ENCODE measurements around the gene PRPF31.

Gene PRPF31

DNA sequence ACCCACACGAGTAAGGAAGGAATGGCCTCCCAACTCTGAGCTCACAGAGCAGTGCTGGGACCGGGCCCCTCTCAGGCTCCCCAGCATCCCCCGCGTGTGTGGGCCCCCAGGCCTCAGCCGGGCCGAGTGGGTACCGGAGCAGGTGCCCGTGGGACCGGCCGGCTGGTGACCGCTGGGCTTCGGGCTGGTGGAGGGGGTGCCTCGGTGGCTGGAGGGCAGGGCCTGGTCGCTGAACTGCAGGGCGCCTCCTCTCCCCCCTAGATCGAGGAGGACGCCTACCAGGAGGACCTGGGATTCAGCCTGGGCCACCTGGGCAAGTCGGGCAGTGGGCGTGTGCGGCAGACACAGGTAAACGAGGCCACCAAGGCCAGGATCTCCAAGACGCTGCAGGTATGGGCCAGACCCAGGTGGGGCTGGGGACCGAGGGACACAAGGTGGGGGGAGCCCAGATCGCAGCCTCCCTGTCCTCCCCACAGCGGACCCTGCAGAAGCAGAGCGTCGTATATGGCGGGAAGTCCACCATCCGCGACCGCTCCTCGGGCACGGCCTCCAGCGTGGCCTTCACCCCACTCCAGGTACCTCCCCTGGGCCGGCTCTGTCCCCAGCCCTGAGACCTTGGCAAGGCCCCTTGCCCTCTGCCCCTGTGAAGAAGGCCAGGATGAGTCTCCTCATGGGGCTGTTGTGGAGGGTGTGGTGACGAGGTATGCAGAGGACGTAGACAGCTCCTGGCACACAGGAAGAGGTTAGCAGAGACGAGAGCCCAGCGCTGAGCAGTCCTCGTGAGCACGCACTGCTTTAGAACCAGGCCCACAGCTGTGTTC, 13.5 kb downstream of the PRPF31 start:
- H3K27ac Mint-ChIP-seq: no peak overlapping the region
- no peaks in the 10 kb centered on the region for H3K27me3 Mint-ChIP-seq
- H3K4me3 Mint-ChIP-seq: no peak overlapping the region
- H3K36me3 Mint-ChIP-seq: peaks cover 4% of the 10 kb centered on the region
- no peaks in the 10 kb centered on the region for H3K4me1 Mint-ChIP-seq
- H3K9me3 Mint-ChIP-seq: no peaks in the 10 kb centered on the region

- H3K4me3 Mint-ChIP-seq: no peak overlapping the region
- H3K9me3 Mint-ChIP-seq: no peaks in the 10 kb centered on the region
- no peaks in the 10 kb centered on the region for H3K27me3 Mint-ChIP-seq
- peaks cover 4% of the 10 kb centered on the region for H3K36me3 Mint-ChIP-seq
- H3K4me1 Mint-ChIP-seq: no peaks in the 10 kb centered on the region
- H3K27ac Mint-ChIP-seq: no peak overlapping the region
Observed at GRCh38 chr19:54129617-54129996, 14.1 kb downstream of the PRPF31 start.

GRCh38 chr19:54133312-54133956, 17.9 kb downstream of the PRPF31 start:
- Mint-ChIP-seq H3K4me3 (no peak overlapping the region), H3K27ac (no peak overlapping the region), H3K4me1 (peaks cover 13% of the 10 kb centered on the region), H3K36me3 (no peaks in the 10 kb centered on the region), H3K9me3 (no peaks in the 10 kb centered on the region), H3K27me3 (no peaks in the 10 kb centered on the region)

DNA sequence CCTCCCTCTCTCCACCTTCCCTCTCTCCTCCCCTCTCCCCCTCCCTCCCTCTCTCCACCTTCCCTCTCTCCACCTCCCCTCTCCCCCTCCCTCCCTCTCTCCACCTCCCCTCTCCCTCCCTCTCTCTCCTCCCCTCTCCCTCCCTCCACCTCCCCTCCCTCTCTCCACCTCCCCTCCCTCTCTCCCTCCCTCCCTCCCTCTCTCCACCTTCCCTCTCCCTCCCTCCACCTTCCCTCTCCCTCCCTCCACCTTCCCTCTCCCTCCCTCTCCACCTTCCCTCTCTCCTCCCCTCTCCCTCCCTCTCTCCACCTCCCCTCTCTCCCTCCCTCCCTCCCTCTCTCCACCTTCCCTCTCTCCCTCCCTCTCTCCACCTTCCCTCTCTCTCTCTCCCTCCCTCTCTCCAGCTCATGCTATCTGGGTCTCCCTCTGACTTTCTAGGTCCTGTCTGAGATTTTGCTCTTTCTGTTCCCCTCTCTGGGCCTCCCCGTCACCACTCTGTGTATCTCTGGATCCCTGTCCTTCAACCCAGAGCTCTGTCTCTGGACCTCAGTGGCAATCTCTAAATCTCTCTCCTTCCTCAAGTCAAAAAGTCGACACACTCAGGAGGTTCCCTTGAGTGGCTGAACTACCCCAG, 18.5 kb downstream of the PRPF31 start:
- H3K27ac Mint-ChIP-seq: no peak overlapping the region

GRCh38 chr19:54136086-54136863, 20.7 kb downstream of the PRPF31 start:
- peak overlapping the region; percentile 83 for H3K27ac Mint-ChIP-seq
- peaks cover 35% of the 10 kb centered on the region for H3K4me1 Mint-ChIP-seq
- H3K27me3 Mint-ChIP-seq: no peaks in the 10 kb centered on the region

More for the DNA sequence above, 18.5 kb downstream of the PRPF31 start:
- H3K27me3 Mint-ChIP-seq: no peaks in the 10 kb centered on the region
- H3K9me3 Mint-ChIP-seq: no peaks in the 10 kb centered on the region
- peaks cover 18% of the 10 kb centered on the region for H3K4me1 Mint-ChIP-seq
- H3K4me3 Mint-ChIP-seq: no peak overlapping the region
- no peaks in the 10 kb centered on the region for H3K36me3 Mint-ChIP-seq

GRCh38 chr19:54136864-54137698, 21.5 kb downstream of the PRPF31 start:
- Mint-ChIP-seq H3K36me3 (no peaks in the 10 kb centered on the region), H3K27me3 (no peaks in the 10 kb centered on the region), H3K9me3 (no peaks in the 10 kb centered on the region), H3K27ac (peak overlapping the region; percentile 88), H3K4me1 (peaks cover 42% of the 10 kb centered on the region), H3K4me3 (peak overlapping the region; percentile 90)

More at GRCh38 chr19:54136086-54136863, 20.7 kb downstream of the PRPF31 start:
- Mint-ChIP-seq H3K4me3 (peak overlapping the region; percentile 90), H3K9me3 (no peaks in the 10 kb centered on the region), H3K36me3 (no peaks in the 10 kb centered on the region)

DNA sequence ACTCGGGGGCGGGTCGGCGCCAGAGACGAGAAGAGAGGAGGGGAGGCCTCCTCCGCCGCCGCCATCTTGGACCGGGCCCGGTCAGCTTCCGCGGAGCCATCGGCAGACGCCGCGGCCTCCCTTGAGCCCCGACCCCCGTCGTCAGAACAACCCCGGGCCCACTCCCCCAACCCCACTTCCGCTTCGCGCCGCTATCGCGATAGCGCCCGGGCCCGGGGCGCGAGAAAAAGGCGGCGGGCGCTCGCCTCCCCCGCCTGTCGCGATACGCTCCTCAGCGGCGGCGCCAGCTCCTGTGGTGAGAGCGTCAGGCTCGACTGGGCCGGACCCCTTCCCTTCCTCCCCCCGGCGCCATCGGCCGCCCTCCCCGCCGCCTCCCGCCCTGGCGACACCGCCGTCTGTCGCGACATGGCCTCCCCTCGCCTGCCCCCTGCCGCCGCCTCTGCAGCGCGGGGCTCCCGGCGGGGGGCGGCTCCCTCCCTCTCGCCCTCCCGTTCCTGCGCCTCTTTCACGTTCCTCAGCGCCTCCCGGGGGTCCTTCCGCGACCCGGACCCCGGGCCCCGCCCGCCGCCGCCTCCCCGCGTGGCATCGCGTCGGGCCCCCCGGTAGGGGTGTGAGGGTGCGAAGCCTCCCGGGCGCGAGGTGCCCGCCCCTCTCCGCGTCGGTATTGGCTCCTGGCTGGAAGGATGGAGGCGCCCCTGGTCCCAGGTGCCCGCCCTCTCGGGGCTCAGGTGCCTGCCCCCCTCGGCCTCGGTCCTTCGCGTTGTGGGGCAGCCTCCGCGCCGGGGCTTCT, 22.3 kb downstream of the PRPF31 start, which contains the start of gene CNOT3:
Gene CNOT3, plus strand, starts transcription at position 64 of the 790 bp plus-strand sequence. CDS start 5,217 bp downstream, outside the sequence.
- Mint-ChIP-seq H3K4me1 (peaks cover 48% of the 10 kb centered on the region), H3K27ac (peak within 1 kb of the TSS; percentile 88), H3K36me3 (no peaks in the 10 kb centered on the region), H3K9me3 (no peaks in the 10 kb centered on the region), H3K4me3 (peak within 1 kb of the TSS; percentile 90), H3K27me3 (no peaks in the 10 kb centered on the region)

DNA sequence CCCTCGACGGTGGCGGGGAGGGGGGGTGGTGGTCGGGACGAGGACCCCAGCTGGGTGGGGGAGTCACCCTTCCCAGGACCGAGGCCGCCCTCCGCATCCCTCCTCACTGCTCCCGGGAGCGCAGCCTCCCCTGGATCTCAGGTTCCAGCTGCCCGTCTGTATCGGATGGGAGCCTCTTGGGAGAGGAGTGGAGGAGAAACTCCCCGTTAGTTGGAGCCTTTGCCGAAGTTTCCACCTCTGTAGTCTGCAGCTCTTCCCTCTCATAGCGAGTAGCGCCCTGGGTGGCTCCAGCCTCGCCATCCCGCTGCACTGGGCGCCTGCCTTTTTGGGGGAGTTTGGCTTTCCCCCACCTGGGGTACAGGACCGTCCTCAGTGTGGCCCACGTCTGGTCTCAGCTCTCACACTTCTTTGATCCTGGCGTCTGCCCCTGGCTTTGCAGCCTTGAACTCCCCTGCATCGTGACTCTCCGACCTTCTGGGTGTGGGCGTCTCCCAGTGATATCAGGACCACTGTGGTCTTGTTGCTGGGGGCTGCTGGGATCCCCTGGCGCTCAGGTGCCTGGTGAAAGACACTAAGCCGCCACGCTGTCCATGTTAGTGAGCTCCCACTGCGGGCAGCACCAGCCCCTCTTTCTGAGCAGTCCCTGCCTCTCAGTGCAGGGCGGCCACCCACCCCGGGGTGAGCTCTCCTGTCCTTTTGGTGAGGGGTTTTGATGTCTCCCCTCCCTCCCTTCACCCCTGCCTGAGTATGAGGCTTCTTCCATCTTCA, 23.1 kb downstream of the PRPF31 start:
- no peaks in the 10 kb centered on the region for H3K36me3 Mint-ChIP-seq
- H3K27ac Mint-ChIP-seq: peak overlapping the region; percentile 87
- peak overlapping the region; percentile 90 for H3K4me3 Mint-ChIP-seq
- no peaks in the 10 kb centered on the region for H3K27me3 Mint-ChIP-seq
- no peaks in the 10 kb centered on the region for H3K9me3 Mint-ChIP-seq
- peaks cover 48% of the 10 kb centered on the region for H3K4me1 Mint-ChIP-seq

GRCh38 chr19:54141356-54141755, 25.8 kb downstream of the PRPF31 start:
- Mint-ChIP-seq H3K27me3 (no peaks in the 10 kb centered on the region), H3K4me1 (peaks cover 47% of the 10 kb centered on the region), H3K9me3 (no peaks in the 10 kb centered on the region), H3K36me3 (peaks cover 5% of the 10 kb centered on the region), H3K4me3 (no peak overlapping the region), H3K27ac (no peak overlapping the region)

DNA sequence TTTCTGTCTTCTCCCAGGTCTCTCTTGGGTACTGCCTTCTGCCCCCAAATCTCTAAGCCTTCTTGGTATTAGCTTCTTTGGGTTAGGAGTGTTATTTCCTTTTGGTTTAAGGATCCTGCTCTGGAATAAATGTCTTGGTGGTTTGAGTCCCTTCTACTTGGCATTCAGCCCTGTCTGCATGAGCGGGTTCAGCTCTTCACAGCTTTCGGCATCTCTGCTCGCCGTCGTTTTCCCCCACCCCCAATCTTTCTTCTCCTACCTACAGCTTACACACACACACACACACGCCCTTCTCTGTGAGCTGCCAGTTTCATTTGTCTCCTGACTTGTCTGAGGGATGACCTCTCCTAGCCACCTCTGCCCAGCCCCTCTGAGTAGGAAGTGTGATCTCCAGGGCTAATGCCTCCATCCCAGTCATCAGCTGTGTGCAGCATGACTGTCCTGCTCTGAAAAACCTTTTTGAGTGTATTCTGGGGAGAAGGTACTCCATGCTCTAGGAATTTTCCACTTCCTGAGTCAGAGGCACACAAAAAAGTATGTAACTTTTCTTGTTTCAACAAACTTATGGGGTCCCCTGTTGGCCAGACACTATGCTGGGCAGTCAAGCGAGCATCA, 26.7 kb downstream of the PRPF31 start:
- Mint-ChIP-seq H3K4me3 (no peak overlapping the region), H3K27ac (peak overlapping the region; percentile 81), H3K36me3 (peaks cover 5% of the 10 kb centered on the region)

GRCh38 chr19:54145541-54146158, 30.1 kb downstream of the PRPF31 start:
- no peaks in the 10 kb centered on the region for H3K27me3 Mint-ChIP-seq
- H3K27ac Mint-ChIP-seq: no peak overlapping the region
- H3K4me1 Mint-ChIP-seq: peaks cover 22% of the 10 kb centered on the region
- H3K9me3 Mint-ChIP-seq: no peaks in the 10 kb centered on the region
- H3K36me3 Mint-ChIP-seq: peaks cover 12% of the 10 kb centered on the region
- no peak overlapping the region for H3K4me3 Mint-ChIP-seq

More for the DNA sequence above, 26.7 kb downstream of the PRPF31 start:
- no peaks in the 10 kb centered on the region for H3K27me3 Mint-ChIP-seq
- H3K4me1 Mint-ChIP-seq: peaks cover 41% of the 10 kb centered on the region
- no peaks in the 10 kb centered on the region for H3K9me3 Mint-ChIP-seq

GRCh38 chr19:54147676-54148075, 32.1 kb downstream of the PRPF31 start:
- Mint-ChIP-seq H3K36me3 (peaks cover 12% of the 10 kb centered on the region), H3K4me1 (peaks cover 6% of the 10 kb centered on the region), H3K4me3 (no peak overlapping the region), H3K27ac (no peak overlapping the region), H3K27me3 (no peaks in the 10 kb centered on the region), H3K9me3 (no peaks in the 10 kb centered on the region)

GRCh38 chr19:54148158-54148557, 32.6 kb downstream of the PRPF31 start:
- Mint-ChIP-seq H3K4me3 (no peak overlapping the region), H3K27me3 (no peaks in the 10 kb centered on the region), H3K9me3 (no peaks in the 10 kb centered on the region), H3K4me1 (peaks cover 7% of the 10 kb centered on the region), H3K27ac (no peak overlapping the region), H3K36me3 (peaks cover 12% of the 10 kb centered on the region)
